OCI-LY7 (cell line): Measurements from ENCODE around the gene COPRS. TPM values are rescaled to one million over a fixed set of nuclear protein-coding genes. Genes with fewer than 3 reads are reported as not detected.
A peak's percentile ranks its signal among the peaks of the same experiment; 100 is the strongest.

Experiments used
- BruUV-seq: library from RNA; stranded (reverse); fragments of 400-500 nt; replicated peaks from 2 replicates; lab custom pipeline; 2021; lab: Mats Ljungman, UMichigan
- CTCF ChIA-PET: fragments of 300-600 bp; sonication (Branson Sonifier 250); formaldehyde crosslinking; loops from one replicate; lab custom pipeline; 2022; ENCODE audit warnings: antibody characterized with exemption; ENCODE audit not compliant: unreplicated experiment; lab: Charles Lee
- POLR2A ChIA-PET: fragments of 300-600 bp; sonication (Branson Sonifier 250); formaldehyde crosslinking; loops from one replicate; lab custom pipeline; 2022; ENCODE audit warnings: antibody characterized with exemption; lab: Charles Lee
- DNase-seq: peaks from one replicate; pipeline ENCODE4 v3.0.0-alpha.2; 2015; ENCODE audit warnings: low spot score
- H2AFZ ChIP-seq: fragments of 200-600 bp; sonication (generic), shearing (Covaris generic); 2 replicates; pipeline ENCODE4 v1.6.1; 2014; ENCODE audit warnings: mild to moderate bottlenecking, antibody characterized with exemption, low read length, moderate library complexity
- H3K27ac ChIP-seq: fragments of 200-600 bp; sonication (generic); 2 replicates; pipeline ENCODE4 v1.5.1; 2014; ENCODE audit warnings: mixed run types, low read depth, mild to moderate bottlenecking, moderate library complexity, low read length, inconsistent platforms; ENCODE audit not compliant: poor library complexity, severe bottlenecking
- H3K36me3 ChIP-seq: fragments of 200-600 bp; sonication (generic); 2 replicates; pipeline ENCODE4 v1.6.1; 2014; ENCODE audit warnings: mild to moderate bottlenecking, antibody characterized with exemption, low read length, moderate library complexity, mixed read lengths; ENCODE audit not compliant: insufficient read depth
- H3K4me1 ChIP-seq: fragments of 200-600 bp; sonication (generic); 2 replicates; pipeline ENCODE4 v1.5.1; 2014; ENCODE audit warnings: mild to moderate bottlenecking, low read length; ENCODE audit not compliant: insufficient read depth, poor library complexity, severe bottlenecking
- H3K4me2 ChIP-seq: fragments of 200-600 bp; sonication (generic); 2 replicates; pipeline ENCODE4 v1.6.1; 2014; ENCODE audit warnings: mild to moderate bottlenecking, low read length
- H3K4me3 ChIP-seq: fragments of 200-600 bp; sonication (generic); 2 replicates; pipeline ENCODE4 v1.5.1; 2014; ENCODE audit warnings: mild to moderate bottlenecking, low read depth, low read length; ENCODE audit not compliant: poor library complexity, severe bottlenecking
- H3K79me2 ChIP-seq: fragments of 200-600 bp; sonication (generic); 2 replicates; pipeline ENCODE4 v1.6.1; 2016; ENCODE audit warnings: low read depth, mild to moderate bottlenecking, low read length, moderate library complexity, mixed read lengths; ENCODE audit not compliant: insufficient read depth
- H3K9me2 ChIP-seq: fragments of 200-600 bp; sonication (generic); 2 replicates; pipeline ENCODE4 v1.6.1; 2016; ENCODE audit warnings: mild to moderate bottlenecking, low read length, mixed read lengths; ENCODE audit not compliant: insufficient read depth
- H3K9me3 ChIP-seq: fragments of 200-600 bp; sonication (generic); 2 replicates; pipeline ENCODE4 v1.6.1; 2014; ENCODE audit warnings: mild to moderate bottlenecking, mixed run types, low read length, mixed read lengths
- H4K20me1 ChIP-seq: fragments of 200-600 bp; sonication (generic); 2 replicates; pipeline ENCODE4 v1.6.1; 2014; ENCODE audit warnings: mild to moderate bottlenecking, antibody characterized with exemption, low read length, moderate library complexity, mixed read lengths; ENCODE audit not compliant: insufficient read depth
- EZH2phosphoT487 ChIP-seq: fragments of 200-600 bp; sonication (generic); IDR thresholded peaks from 2 replicates; pipeline ENCODE4 v1.6.1; 2018; ENCODE audit warnings: low read depth, borderline replicate concordance, mild to moderate bottlenecking, mixed run types, antibody characterized with exemption, low read length, moderate library complexity, mixed read lengths
- intact Hi-C: fragments of 100-400 bp; cut with micrococcal nuclease; formaldehyde crosslinking; loops from one replicate; pipeline ENCODE4 v1.10.0; 2022; ENCODE audit not compliant: unreplicated experiment
- total RNA-seq, 2 experiments: library from RNA; depleted of rRNA in 1 of 2; stranded (reverse); fragments of >200 nt in 1 of 2; shearing (Covaris generic) in 1 of 2; gene quantifications; 2 replicates each; pipeline ENCODE4 v1.2.3, GENCODE V29; 2014 to 2022
- TF ChIP-seq, protein P1 (sequence below): fragments of 200-600 bp; sonication (generic); conservative IDR thresholded peaks from 2 replicates; pipeline ENCODE4 v1.5.1; 2014; ENCODE audit warnings: mild to moderate bottlenecking, antibody characterized with exemption, low read length, moderate library complexity, mixed read lengths

Gene COPRS
- total RNA-seq, 2 experiments from 2014 or later: 32.7 to 50.7 TPM

GRCh38 chr17:31843070-31843745 is 15.8 kb downstream of the COPRS start:
- Histone ChIP-seq H4K20me1 (no peaks in the 10 kb centered on the region), H3K27ac (no peak overlapping the region), H3K4me1 (peaks cover 8% of the 10 kb centered on the region), H3K9me3 (no peaks in the 10 kb centered on the region), H3K4me2 (no peak overlapping the region), H3K79me2 (no peaks in the 10 kb centered on the region), H2AFZ (no peak overlapping the region), H3K36me3 (no peaks in the 10 kb centered on the region), H3K9me2 (no peaks in the 10 kb centered on the region), H3K4me3 (no peak overlapping the region)
- CTCF ChIA-PET: interaction anchor here (1.2 kb wide), 1 partner anchor 309 kb away, joined by 5 read pairs; no protein-coding TSS in a partner anchor
- no TSS peak for BruUV-seq
- intact Hi-C loops: loop anchor here (2.0 kb wide), 1 partner anchor 406 kb away; no protein-coding TSS in a partner anchor
- POLR2A ChIA-PET: interaction anchor here (0.5 to 0.9 kb wide), 2 partner anchors 309 to 589 kb away, joined by 3 read pairs; no protein-coding TSS in a partner anchor
- DNase-seq: no peak
- TF ChIP-seq, protein P1, sequence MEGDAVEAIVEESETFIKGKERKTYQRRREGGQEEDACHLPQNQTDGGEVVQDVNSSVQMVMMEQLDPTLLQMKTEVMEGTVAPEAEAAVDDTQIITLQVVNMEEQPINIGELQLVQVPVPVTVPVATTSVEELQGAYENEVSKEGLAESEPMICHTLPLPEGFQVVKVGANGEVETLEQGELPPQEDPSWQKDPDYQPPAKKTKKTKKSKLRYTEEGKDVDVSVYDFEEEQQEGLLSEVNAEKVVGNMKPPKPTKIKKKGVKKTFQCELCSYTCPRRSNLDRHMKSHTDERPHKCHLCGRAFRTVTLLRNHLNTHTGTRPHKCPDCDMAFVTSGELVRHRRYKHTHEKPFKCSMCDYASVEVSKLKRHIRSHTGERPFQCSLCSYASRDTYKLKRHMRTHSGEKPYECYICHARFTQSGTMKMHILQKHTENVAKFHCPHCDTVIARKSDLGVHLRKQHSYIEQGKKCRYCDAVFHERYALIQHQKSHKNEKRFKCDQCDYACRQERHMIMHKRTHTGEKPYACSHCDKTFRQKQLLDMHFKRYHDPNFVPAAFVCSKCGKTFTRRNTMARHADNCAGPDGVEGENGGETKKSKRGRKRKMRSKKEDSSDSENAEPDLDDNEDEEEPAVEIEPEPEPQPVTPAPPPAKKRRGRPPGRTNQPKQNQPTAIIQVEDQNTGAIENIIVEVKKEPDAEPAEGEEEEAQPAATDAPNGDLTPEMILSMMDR: no peak
- no peak for TF ChIP-seq EZH2phosphoT487

GRCh38 chr17:31842195-31843069 is 16.6 kb downstream of the COPRS start:
- BruUV-seq: no TSS peak
- peak overlapping the region; percentile 49; the same call in 1 of the 2 replicates for H2AFZ ChIP-seq

More at GRCh38 chr17:31842195-31843069, 16.6 kb downstream of the COPRS start:
- Histone ChIP-seq H3K36me3 (no peaks in the 10 kb centered on the region), H4K20me1 (no peaks in the 10 kb centered on the region), H3K79me2 (no peaks in the 10 kb centered on the region), H3K9me3 (no peaks in the 10 kb centered on the region), H3K4me2 (peak overlapping the region; percentile 43), H3K4me1 (peaks cover 8% of the 10 kb centered on the region), H3K9me2 (no peaks in the 10 kb centered on the region), H3K4me3 (no peak overlapping the region), H3K27ac (no peak overlapping the region)
- peak; percentile 80 for DNase-seq
- ChIA-PET CTCF (interaction anchor here (1.2 kb wide), 1 partner anchor 308 kb away, joined by 5 read pairs; no protein-coding TSS in a partner anchor), POLR2A (interaction anchor here (0.5 to 0.9 kb wide), 2 partner anchors 308 to 588 kb away, joined by 3 read pairs; no protein-coding TSS in a partner anchor)
- TF ChIP-seq EZH2phosphoT487: no peak
- TF ChIP-seq, protein P1: peak; percentile 99
- intact Hi-C loops: loop anchor here (1.0 to 2.0 kb wide), 3 partner anchors 284 to 406 kb away; no protein-coding TSS in a partner anchor
